Subcutaneous adipose tissue (tissue), 4 donors: ENCODE measurements around the gene KRR1. TPM values are rescaled to one million over a fixed set of nuclear protein-coding genes. Genes with fewer than 3 reads are reported as not detected.

Experiments
- total RNA-seq, 4 donors: library from RNA; depleted of rRNA; stranded (reverse); fragments of >200 nt; gene quantifications; one replicate each; pipeline ENCODE4 v1.1.0, GENCODE V29; 2016
- TF ChIP-seq, protein P1 (sequence below): fragments of 450-650 bp; IDR thresholded peaks from one replicate; pipeline ENCODE4 v1.5.1; 2016; ENCODE audit warnings: low read depth, mild to moderate bottlenecking, control low read depth, antibody characterized with exemption, moderate library complexity

Gene KRR1
- total RNA-seq, 4 donors from 2014 or later = 21.9 to 66.7 (median 31.8) TPM

DNA sequence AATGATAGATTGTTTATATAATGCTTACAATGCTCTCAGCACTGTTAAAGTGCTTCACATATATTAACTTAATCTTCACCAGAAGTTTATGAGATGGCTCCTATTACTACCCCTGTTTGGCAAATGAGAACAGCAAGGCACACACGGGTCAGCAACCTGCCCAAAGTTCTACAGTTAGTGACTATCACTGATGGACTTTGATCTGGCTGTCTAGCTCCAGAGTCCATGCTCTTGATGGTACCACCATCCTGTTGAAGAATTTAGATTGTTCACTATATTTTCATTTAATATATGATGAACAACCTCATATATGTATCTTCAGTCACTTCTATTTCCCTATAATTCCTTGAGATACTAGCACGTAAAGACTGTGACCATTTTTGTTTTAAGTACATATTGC lies 20.2 kb downstream of the KRR1 start:
- TF ChIP-seq, protein P1, sequence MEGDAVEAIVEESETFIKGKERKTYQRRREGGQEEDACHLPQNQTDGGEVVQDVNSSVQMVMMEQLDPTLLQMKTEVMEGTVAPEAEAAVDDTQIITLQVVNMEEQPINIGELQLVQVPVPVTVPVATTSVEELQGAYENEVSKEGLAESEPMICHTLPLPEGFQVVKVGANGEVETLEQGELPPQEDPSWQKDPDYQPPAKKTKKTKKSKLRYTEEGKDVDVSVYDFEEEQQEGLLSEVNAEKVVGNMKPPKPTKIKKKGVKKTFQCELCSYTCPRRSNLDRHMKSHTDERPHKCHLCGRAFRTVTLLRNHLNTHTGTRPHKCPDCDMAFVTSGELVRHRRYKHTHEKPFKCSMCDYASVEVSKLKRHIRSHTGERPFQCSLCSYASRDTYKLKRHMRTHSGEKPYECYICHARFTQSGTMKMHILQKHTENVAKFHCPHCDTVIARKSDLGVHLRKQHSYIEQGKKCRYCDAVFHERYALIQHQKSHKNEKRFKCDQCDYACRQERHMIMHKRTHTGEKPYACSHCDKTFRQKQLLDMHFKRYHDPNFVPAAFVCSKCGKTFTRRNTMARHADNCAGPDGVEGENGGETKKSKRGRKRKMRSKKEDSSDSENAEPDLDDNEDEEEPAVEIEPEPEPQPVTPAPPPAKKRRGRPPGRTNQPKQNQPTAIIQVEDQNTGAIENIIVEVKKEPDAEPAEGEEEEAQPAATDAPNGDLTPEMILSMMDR = no peak

DNA sequence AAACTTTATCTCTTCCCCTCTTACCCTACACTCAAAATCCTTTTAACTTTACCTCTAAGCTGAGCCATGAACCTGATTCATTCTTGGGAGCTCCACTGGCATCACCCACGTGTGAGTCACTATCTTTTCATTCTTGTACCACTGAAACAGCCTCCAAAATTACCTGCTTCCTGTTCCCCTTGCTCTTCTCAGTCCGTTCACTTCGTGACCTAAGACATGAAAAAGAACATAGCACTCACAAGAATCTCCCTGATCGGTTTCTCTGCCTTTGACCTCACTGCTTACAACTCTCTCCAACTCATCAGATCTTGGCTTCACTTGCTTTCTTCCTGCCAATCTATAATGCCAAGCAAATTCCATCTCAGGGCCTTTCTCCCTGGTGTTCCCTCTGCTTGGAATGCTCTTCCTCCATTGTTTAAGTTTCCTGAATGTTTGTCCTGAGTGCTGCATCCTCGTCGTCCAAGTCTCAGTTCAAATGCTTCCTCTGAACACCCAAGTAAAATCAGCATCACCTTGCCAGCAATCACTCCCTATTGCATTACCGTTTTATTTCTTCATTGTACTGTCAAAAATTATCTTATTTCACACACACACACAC lies 21.7 kb downstream of the KRR1 start:
- TF ChIP-seq, protein P1 = no peak

DNA sequence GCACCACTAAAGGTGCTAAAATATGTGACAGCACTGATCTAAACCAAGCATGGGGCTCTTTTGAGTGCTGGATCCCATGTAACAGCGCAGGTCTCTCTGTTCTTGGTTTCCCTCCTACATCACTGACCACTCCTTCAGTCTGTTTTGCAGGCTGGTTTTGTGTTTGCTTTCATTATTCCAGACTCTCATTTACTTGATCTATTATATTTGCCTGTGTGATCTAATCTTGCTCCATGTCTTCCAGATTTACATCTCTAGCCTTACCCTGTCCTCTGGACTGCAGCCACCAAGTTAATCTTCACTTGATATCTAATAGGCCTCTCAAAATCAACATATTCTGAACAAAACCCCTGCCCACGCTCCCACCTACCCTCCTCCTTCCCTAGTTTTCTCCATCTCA lies 22.2 kb downstream of the KRR1 start:
- TF ChIP-seq, protein P1 = no peak

DNA sequence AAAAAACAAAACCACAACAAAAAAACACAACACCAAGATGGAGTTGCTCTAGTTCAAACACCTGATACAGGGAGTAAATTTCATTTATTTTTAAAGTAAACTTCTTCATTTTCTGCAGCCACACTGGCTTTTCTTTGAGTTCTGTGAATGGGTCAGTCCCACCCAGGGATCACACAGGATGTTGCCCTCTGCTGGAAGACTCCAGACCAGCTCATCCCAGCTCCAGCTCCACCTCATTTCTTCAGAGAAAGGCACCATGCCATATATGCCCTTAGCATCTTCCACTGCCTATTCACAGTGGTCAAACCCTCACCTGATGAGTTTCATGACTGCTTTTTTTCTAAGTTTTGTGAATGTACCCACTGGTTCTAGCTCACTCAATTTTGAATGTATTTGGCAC lies 22.9 kb downstream of the KRR1 start:
- TF ChIP-seq, protein P1 = no peak

DNA sequence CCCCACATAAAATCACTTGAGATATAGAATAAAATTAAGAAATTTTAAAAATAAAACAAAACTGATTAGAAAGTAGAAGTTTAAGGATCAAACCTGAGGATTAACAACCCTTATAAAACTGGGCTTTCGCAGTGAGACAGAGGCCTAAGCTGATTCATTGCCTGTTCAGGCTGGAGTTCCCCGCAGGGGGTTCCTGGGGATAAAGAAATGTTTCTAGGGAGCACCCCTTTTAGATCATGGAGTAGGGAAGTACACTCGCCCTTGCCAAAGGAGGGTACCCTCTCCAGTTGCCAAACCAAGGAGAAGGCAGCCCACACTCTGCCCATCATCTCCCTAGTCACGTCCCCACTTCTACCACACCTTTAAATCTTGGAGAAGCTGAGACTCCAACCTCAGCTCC lies 24.1 kb downstream of the KRR1 start:
- TF ChIP-seq, protein P1 = no peak

DNA sequence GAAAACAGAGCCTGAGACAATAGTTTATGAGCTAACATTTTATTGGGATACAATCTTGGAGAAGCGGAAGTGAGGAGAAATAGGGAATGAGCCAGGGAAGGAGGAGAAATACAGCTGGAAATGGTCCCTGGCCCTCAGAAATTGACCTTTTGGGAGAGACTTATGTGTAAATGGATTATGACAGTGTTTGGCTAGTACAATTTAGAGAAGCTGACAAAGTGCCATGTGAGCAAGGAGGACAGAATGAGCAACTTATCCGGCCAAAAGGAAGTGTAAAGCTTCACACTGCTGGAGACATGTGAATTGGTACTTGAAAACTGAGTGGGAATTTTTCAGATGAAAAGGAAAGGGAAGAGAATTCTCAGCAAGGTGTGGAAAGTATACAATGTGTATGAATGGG lies 28.0 kb downstream of the KRR1 start:
- TF ChIP-seq, protein P1 = no peak

DNA sequence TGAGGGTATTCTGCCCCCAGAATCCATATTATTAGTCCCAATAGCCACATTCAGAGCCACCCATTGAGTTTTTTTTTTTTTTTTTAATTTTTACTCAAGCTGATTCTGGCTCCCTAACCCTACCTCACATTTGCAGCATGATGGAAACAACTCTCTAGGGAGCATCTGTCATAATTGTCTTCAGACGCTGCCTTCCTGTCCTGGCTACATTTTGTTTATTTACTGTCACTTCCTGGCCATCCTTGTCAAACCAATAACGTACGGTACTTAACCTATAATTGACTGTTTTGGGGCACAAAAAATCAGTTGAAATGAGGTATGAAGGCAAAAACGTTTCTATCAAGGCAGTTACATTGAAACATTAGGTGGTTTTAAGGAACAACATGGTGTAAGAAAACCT lies 28.8 kb downstream of the KRR1 start:
- TF ChIP-seq, protein P1 = no peak
